Lower leg skin (tissue), 4 donors: ENCODE results near the gene OR2D3. TPM values are rescaled to one million over a fixed set of nuclear protein-coding genes. Genes with fewer than 3 reads are reported as not detected.
"Not testable (repeated sequence)": the region's sequence is repeated elsewhere in the genome, so short reads cannot be mapped to it uniquely, and the experiment has no call there.

ENCODE experiments used
- DNase-seq, 2 donors: peaks; one replicate each; pipeline ENCODE4 v3.0.0-alpha.2; 2019; ENCODE audit warnings: low spot score in 2 of 2
- H3K4me3 ChIP-seq: fragments of 200-600 bp; sonication (generic); 2 replicates; pipeline ENCODE4 v1.5.1; 2017; ENCODE audit warnings: mild to moderate bottlenecking, low read depth; ENCODE audit not compliant: poor library complexity, severe bottlenecking
- CTCF ChIP-seq, 3 donors: fragments of 450-650 bp; IDR thresholded peaks; one replicate each; pipeline ENCODE4 v1.5.1; 2016; ENCODE audit warnings: antibody characterized with exemption in 3 of 3, mild to moderate bottlenecking in 3 of 3, moderate library complexity in 2 of 3
- POLR2A ChIP-seq, 2 donors: fragments of 450-650 bp; IDR thresholded peaks; one replicate each; pipeline ENCODE4 v1.6.1; 2016 to 2017; ENCODE audit warnings: antibody characterized with exemption in 2 of 2, mild to moderate bottlenecking in 1 of 2, moderate library complexity in 1 of 2
- WGBS, 2 donors: methylation state at CpG; one replicate each; pipeline ENCODE4 v1.1.5; 2018; 5-methylcytosine and 5-hydroxymethylcytosine counted together
- intact Hi-C: fragments of 100-400 bp; cut with DNase I; formaldehyde crosslinking; loops from one replicate; pipeline ENCODE4 v1.15.0; 2023; ENCODE audit warnings: low total_unique reads
- total RNA-seq, 4 donors: library from RNA; depleted of rRNA; stranded (reverse); fragments of >200 nt; gene quantifications; one replicate each; pipeline ENCODE4 v1.1.0, GENCODE V29; 2016

Gene OR2D3
- total RNA-seq, 4 donors from 2014 or later: not detected

GRCh38 chr11:6962141-6962540 is 41.3 kb downstream of the OR2D3 start:
- TF ChIP-seq POLR2A (IDR thresholded peaks at IDR 0.05) (no peak), CTCF (IDR thresholded peaks at IDR 0.05) (no peak)
- H3K4me3 ChIP-seq: no peak overlapping the region
- intact Hi-C loops: no loop called here
- no peak for DNase-seq

- WGBS, 2 donors: 78 to 94% methylated on average over 1 of the region's 1 CpG
- no peak for TF ChIP-seq CTCF (IDR thresholded peaks at IDR 0.05)
- no peak for TF ChIP-seq POLR2A (IDR thresholded peaks at IDR 0.05)
- intact Hi-C loops: no loop called here
Observed at GRCh38 chr11:6962673-6963072, 41.9 kb downstream of the OR2D3 start.

GRCh38 chr11:6968816-6969215 is 48.0 kb downstream of the OR2D3 start:
- TF ChIP-seq CTCF (IDR thresholded peaks at IDR 0.05) (no peak), POLR2A (IDR thresholded peaks at IDR 0.05) (no peak)
- no peak overlapping the region for H3K4me3 ChIP-seq
- 87 to 96% methylated on average over 1 of the region's 1 CpG for WGBS, 2 donors
- intact Hi-C loops: no loop called here
- DNase-seq: no peak

More at GRCh38 chr11:6962673-6963072, 41.9 kb downstream of the OR2D3 start:
- no peak overlapping the region for H3K4me3 ChIP-seq
- no peak for DNase-seq

DNA sequence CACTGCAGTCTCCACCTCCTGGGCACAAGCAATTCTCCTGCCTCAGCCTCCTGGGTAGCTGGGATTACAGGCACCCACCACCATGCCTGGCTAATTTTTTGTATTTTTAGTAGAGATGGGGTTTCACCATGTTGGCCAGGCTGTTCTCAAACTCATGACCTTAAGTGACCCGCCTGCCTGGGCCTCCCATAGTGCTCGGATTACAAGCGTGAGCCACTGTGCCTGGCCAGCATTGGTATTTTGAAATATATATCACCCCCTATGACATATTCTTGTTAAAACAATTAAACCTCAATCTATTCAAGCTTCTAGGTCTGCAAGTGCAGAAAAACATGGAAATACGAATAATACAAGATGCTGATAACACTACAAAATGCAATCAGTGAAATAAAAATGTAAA is 49.1 kb downstream of the OR2D3 start:
- intact Hi-C loops, H3K4me3 ChIP-seq, DNase-seq: not testable (repeated sequence)
- 61 to 68% methylated on average over 4 of the region's 4 CpGs for WGBS, 2 donors

Other genes starting within 250 kb of the OR2D3 start
- 100 to 1,000 TPM in 1 of 4 donors, 10 to 100 TPM in 3; 16.8 to 115 (median 30.5) TPM for gene MRPL17, start 237.7 kb upstream of the OR2D3 start, total RNA-seq
- gene OR2AG2, start 149.0 kb upstream of the OR2D3 start, total RNA-seq: not detected
- not detected for gene OR2AG1, start 138.0 kb upstream of the OR2D3 start, total RNA-seq
- not detected for gene OR6A2, start 121.3 kb upstream of the OR2D3 start, total RNA-seq
- gene OR10A5, start 75.3 kb upstream of the OR2D3 start, total RNA-seq: not detected
- not detected for gene OR10A2, start 57.9 kb upstream of the OR2D3 start, total RNA-seq
- not detected for gene OR10A4, start 44.4 kb upstream of the OR2D3 start, total RNA-seq
- not detected for gene OR2D2, start 28.5 kb upstream of the OR2D3 start, total RNA-seq
- 1 to 10 TPM in 1 of 4 donors, under 1 TPM in 2, not detected in 1; 0.36 to 2.8 (median 0.51) TPM for gene ZNF215, start 5.4 kb downstream of the OR2D3 start, total RNA-seq
- gene ZNF214, start 99.3 kb downstream of the OR2D3 start, total RNA-seq: 1 to 10 TPM in 2 of 4 donors, under 1 TPM in 2; 0.21 to 1.4 (median 0.71) TPM
- gene NLRP14, start 99.5 kb downstream of the OR2D3 start, total RNA-seq: under 1 TPM in 1 of 4 donors, not detected in 3; 0.19 TPM
- gene RBMXL2, start 168.0 kb downstream of the OR2D3 start, total RNA-seq: not detected